Measurements from ENCODE around the gene PNPLA3. TPM values are rescaled to one million over a fixed set of nuclear protein-coding genes. Genes with fewer than 3 reads are reported as not detected.

Gene PNPLA3
- total RNA-seq, 2 experiments from 2014 or later: 0.58 to 0.70 TPM

DNA sequence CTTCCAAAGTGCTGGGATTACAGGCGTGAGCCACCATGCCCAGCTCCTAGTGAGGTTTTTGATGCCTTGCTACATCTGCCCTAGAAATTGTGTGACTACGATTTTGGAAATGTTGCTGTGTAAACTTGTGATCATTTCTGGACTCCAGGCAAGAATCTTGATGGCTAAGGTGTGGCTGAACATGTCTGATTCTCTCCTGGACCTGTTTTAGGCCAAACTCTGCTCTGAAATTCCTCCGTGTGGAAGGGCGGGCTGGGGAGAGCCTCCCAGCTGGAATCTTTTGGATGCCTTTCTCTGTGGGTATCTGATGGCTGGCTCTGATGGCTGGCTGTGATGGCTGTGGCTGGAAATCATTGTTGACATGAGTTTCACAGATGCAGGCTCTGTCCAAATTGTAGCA is 8.2 kb downstream of the PNPLA3 start:
- H3K36me3 Mint-ChIP-seq (ENCODE audit: low read depth): no peaks in the 10 kb centered on the region
- H3K4me1 Mint-ChIP-seq (ENCODE audit: low read depth): no peaks in the 10 kb centered on the region
- no peak overlapping the region for H3K4me3 Mint-ChIP-seq
- no peak overlapping the region for H3K27ac Mint-ChIP-seq
- TF ChIP-seq, protein P1, sequence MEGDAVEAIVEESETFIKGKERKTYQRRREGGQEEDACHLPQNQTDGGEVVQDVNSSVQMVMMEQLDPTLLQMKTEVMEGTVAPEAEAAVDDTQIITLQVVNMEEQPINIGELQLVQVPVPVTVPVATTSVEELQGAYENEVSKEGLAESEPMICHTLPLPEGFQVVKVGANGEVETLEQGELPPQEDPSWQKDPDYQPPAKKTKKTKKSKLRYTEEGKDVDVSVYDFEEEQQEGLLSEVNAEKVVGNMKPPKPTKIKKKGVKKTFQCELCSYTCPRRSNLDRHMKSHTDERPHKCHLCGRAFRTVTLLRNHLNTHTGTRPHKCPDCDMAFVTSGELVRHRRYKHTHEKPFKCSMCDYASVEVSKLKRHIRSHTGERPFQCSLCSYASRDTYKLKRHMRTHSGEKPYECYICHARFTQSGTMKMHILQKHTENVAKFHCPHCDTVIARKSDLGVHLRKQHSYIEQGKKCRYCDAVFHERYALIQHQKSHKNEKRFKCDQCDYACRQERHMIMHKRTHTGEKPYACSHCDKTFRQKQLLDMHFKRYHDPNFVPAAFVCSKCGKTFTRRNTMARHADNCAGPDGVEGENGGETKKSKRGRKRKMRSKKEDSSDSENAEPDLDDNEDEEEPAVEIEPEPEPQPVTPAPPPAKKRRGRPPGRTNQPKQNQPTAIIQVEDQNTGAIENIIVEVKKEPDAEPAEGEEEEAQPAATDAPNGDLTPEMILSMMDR (IDR thresholded peaks at IDR 0.05): no peak
- DNase-seq (no peak), ATAC-seq (no peak)
- intact Hi-C loops (cut with micrococcal nuclease): no loop called here
- POLR2A ChIA-PET: no interaction called here
- CTCF ChIA-PET: interaction anchor here (1.2 kb wide), 2 partner anchors 47 to 49 kb away, joined by 3 to 4 read pairs; no protein-coding TSS in a partner anchor
- H3K9me3 Mint-ChIP-seq: no peaks in the 10 kb centered on the region
- H3K27me3 Mint-ChIP-seq: peaks cover 4% of the 10 kb centered on the region

DNA sequence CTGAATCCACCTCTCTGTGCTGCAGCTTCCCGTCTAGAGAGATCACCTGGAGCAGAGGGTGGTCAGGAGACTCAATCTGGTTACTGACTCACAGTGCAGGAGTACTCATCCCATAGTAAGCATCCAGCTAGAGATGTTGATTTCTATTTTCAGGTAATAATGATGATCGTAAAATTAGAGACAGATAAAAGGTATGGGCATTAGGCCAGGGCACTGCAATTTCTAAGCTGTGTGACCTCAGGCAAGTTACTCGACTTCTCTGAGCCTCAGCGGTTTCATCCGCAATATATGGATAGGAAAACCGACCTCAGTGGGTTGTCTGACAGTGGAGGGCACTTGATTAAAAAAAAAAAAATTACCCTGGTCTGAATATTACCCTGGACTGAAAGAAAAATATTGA is 17.8 kb downstream of the PNPLA3 start:
- POLR2A ChIA-PET: interaction anchor here (1.5 kb wide), 1 partner anchor 13 kb away, joined by 4 read pairs; no protein-coding TSS in a partner anchor
- Mint-ChIP-seq H3K27me3 (peaks cover 7% of the 10 kb centered on the region), H3K36me3 (ENCODE audit: low read depth) (no peaks in the 10 kb centered on the region), H3K4me1 (ENCODE audit: low read depth) (no peaks in the 10 kb centered on the region), H3K9me3 (no peaks in the 10 kb centered on the region), H3K4me3 (no peak overlapping the region), H3K27ac (no peak overlapping the region)
- DNase-seq (no peak), ATAC-seq (no peak)
- CTCF ChIA-PET: interaction anchor here (1.4 kb wide), 1 partner anchor 58 kb away, joined by 5 read pairs; no protein-coding TSS in a partner anchor
- TF ChIP-seq, protein P1 (IDR thresholded peaks at IDR 0.05): no peak
- intact Hi-C loops (cut with micrococcal nuclease): no loop called here

DNA sequence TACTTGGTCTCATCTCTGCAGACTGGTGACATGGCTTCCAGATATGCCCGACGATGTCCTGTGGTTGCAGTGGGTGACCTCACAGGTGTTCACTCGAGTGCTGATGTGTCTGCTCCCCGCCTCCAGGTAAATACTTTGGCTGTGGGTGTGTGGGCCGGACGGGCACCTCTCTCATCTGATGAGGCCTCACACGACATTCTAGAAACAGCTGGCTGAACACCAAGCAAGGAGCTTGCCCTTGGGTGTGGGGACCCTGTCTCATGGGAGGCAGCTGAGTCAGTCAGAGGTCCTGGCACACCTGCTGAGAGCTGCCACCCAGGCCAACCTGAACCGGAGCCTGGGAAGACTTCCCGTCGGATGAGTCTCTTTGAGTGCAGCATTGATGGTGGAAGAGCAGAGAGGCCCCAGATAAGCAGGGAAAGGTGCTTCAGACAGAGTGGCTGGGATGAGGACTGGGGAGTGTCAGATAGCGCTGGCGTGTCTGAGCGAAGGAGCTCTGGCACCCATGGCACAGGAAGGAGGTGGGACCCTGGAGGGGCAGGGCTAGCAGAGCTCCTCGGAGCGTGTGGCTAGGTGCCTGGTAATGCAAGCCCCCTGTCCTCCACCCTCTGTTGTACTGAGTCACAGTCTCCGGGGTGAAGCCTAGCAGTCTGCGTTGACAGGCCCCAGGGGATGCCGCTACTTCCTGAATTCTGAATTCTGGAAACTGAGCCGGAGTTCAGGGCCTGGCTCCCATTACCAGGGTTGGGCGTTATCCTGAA is 21.2 kb downstream of the PNPLA3 start:
- ATAC-seq: no peak
- Mint-ChIP-seq H3K9me3 (no peaks in the 10 kb centered on the region), H3K27me3 (peaks cover 2% of the 10 kb centered on the region), H3K36me3 (ENCODE audit: low read depth) (no peaks in the 10 kb centered on the region), H3K4me1 (ENCODE audit: low read depth) (no peaks in the 10 kb centered on the region), H3K27ac (no peak overlapping the region), H3K4me3 (no peak overlapping the region)
- intact Hi-C loops (cut with micrococcal nuclease): no loop called here
- DNase-seq: no peak
- ChIA-PET POLR2A (interaction anchor here (2.3 kb wide), 1 partner anchor 10 kb away, joined by 11 read pairs; the partner anchor contains the start of gene SAMM50), CTCF (interaction anchor here (0.7 to 4.5 kb wide), 12 partner anchors 8 to 557 kb away, joined by 3 to 33 read pairs (median 5); partner anchors contain the start of genes PNPLA3 and SAMM50)
- TF ChIP-seq, protein P1 (IDR thresholded peaks at IDR 0.05): no peak

DNA sequence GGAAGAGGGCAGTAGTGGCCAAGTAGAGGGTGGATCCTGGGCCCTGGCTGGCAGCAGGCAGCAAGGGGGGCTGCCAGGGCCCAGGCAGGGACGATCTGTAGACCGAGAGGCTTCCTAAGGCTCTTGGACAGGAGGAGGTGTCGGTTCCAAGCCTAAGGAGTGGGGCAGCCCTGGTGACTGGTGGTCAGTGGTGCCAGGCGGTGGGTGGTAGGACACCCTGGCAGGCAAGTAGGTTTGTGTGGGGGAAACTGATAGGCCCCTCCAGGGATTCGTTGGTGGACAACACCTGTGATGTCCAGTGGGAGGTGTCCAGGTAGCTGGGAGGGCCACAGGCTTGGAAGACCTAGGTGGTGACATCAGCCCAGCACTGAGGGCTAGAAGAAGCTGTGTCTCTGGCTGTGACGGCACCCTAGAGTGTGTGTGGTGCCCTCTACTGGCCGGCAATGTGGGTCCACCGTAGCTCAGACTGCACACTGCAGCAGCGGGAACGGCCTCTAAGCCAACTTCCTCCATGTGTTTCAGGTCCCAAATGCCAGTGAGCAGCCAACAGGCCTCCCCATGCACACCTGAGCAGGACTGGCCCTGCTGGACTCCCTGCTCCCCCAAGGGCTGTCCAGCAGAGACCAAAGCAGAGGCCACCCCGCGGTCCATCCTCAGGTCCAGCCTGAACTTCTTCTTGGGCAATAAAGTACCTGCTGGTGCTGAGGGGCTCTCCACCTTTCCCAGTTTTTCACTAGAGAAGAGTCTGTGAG is 22.2 kb downstream of the PNPLA3 start:
- no peaks in the 10 kb centered on the region for H3K9me3 Mint-ChIP-seq
- no peaks in the 10 kb centered on the region for H3K4me1 Mint-ChIP-seq (ENCODE audit: low read depth)
- DNase-seq (peak; percentile 86), ATAC-seq (peak; percentile 99)
- TF ChIP-seq, protein P1 (IDR thresholded peaks at IDR 0.05): peak; percentile 83
- ChIA-PET POLR2A (interaction anchor here (2.3 kb wide), 1 partner anchor 9 kb away, joined by 11 read pairs; the partner anchor contains the start of gene SAMM50), CTCF (interaction anchor here (0.6 to 4.5 kb wide), 25 partner anchors 9 to 599 kb away, joined by 3 to 33 read pairs (median 4); partner anchors contain the start of genes PNPLA3 and SAMM50)
- no peaks in the 10 kb centered on the region for H3K36me3 Mint-ChIP-seq (ENCODE audit: low read depth)
- intact Hi-C loops (cut with micrococcal nuclease): no loop called here
- no peak overlapping the region for H3K27ac Mint-ChIP-seq
- no peak overlapping the region for H3K4me3 Mint-ChIP-seq
- H3K27me3 Mint-ChIP-seq: peaks cover 2% of the 10 kb centered on the region
